Thyroid gland (tissue), 4 donors: ENCODE measurements around the gene ALDH1L1. TPM values are rescaled to one million over a fixed set of nuclear protein-coding genes. Genes with fewer than 3 reads are reported as not detected.

Experiments used
- DNase-seq, 2 donors: peaks; one replicate each; pipeline ENCODE4 v3.0.0-alpha.2; 2019
- H3K27ac ChIP-seq, 3 donors: fragments of 200-600 bp; sonication (generic); 1 replicate in 2 of 3; 2 replicates in 1 of 3; pipeline ENCODE4 v1.5.1; 2016 to 2019; ENCODE audit warnings: mild to moderate bottlenecking in 1 of 3, moderate library complexity in 1 of 3
- H3K27me3 ChIP-seq: fragments of 200-600 bp; sonication (generic); one replicate; pipeline ENCODE4 v1.5.1; 2019
- H3K36me3 ChIP-seq, 2 donors: fragments of 200-600 bp; sonication (generic); one replicate each; pipeline ENCODE4 v1.5.1; 2016 to 2019
- H3K4me1 ChIP-seq, 2 donors: fragments of 200-600 bp; sonication (generic); one replicate each; pipeline ENCODE4 v1.5.1; 2017 to 2019
- H3K4me3 ChIP-seq, 3 donors: fragments of 200-600 bp; sonication (generic); replicated peaks in 1 of 3; 1 replicate in 2 of 3; 2 replicates in 1 of 3; pipeline ENCODE4 v1.5.1; 2016; ENCODE audit warnings: mild to moderate bottlenecking in 1 of 3
- H3K9me3 ChIP-seq: fragments of 200-600 bp; sonication (generic); one replicate; pipeline ENCODE4 v1.5.1; 2017
- CTCF ChIP-seq, 6 experiments: fragments of 200-600 bp in 3 of 6; fragments of 450-650 bp in 3 of 6; sonication (generic) in 3 of 6; IDR thresholded peaks; one replicate each; pipeline ENCODE4 v1.5.1; 2016 to 2019; ENCODE audit warnings: antibody characterized with exemption in 6 of 6, mild to moderate bottlenecking in 2 of 6, inconsistent platforms in 1 of 6, moderate library complexity in 1 of 6
- POLR2A ChIP-seq, 2 donors: fragments of 450-650 bp; IDR thresholded peaks; one replicate each; pipeline ENCODE4 v1.6.1; 2017; ENCODE audit warnings: antibody characterized with exemption in 2 of 2, mild to moderate bottlenecking in 2 of 2, moderate library complexity in 1 of 2
- WGBS, 2 donors: methylation state at CpG; one replicate each; pipeline ENCODE4 v1.1.5; 2017; 5-methylcytosine and 5-hydroxymethylcytosine counted together
- intact Hi-C: fragments of 100-400 bp; cut with DNase I; formaldehyde crosslinking; loops from one replicate; pipeline ENCODE4 v1.15.1; 2023
- total RNA-seq, 4 donors: library from RNA; depleted of rRNA; stranded (reverse); fragments of >200 nt; gene quantifications; one replicate each; pipeline ENCODE4 v1.2.3, GENCODE V29; 2016

The ALDH1L1 gene
- total RNA-seq, 4 donors from 2014 or later, result 2.1 to 12.1 (median 6.1) TPM

GRCh38 chr3:126158912-126159454 lies 21.4 kb downstream of the ALDH1L1 start:
- no peaks in the 10 kb centered on the region for H3K4me1 ChIP-seq
- no peak for TF ChIP-seq POLR2A (IDR thresholded peaks at IDR 0.05)
- no peak for TF ChIP-seq CTCF (IDR thresholded peaks at IDR 0.05)
- intact Hi-C loops, result no loop called here
- H3K27me3 ChIP-seq, result no peaks in the 10 kb centered on the region
- no peak overlapping the region for H3K4me3 ChIP-seq
- no peak overlapping the region for H3K27ac ChIP-seq
- DNase-seq, result no peak
- WGBS, 2 donors, result 76 to 89% methylated on average over 7 of the region's 7 CpGs
- H3K9me3 ChIP-seq, result no peaks in the 10 kb centered on the region
- H3K36me3 ChIP-seq, result no peaks in the 10 kb centered on the region

GRCh38 chr3:126158016-126158911 lies 22.1 kb downstream of the ALDH1L1 start:
- WGBS, 2 donors, result 86 to 88% methylated on average over 14 to 18 of the region's 18 CpGs
- Histone ChIP-seq H3K4me1 (no peaks in the 10 kb centered on the region), H3K4me3 (no peak overlapping the region), H3K27me3 (no peaks in the 10 kb centered on the region), H3K36me3 (no peaks in the 10 kb centered on the region), H3K27ac (no peak overlapping the region), H3K9me3 (no peaks in the 10 kb centered on the region)
- DNase-seq, result no peak
- intact Hi-C loops, result no loop called here
- TF ChIP-seq POLR2A (IDR thresholded peaks at IDR 0.05) (no peak), CTCF (IDR thresholded peaks at IDR 0.05) (no peak)

GRCh38 chr3:126157083-126157768 lies 23.2 kb downstream of the ALDH1L1 start:
- no peak for TF ChIP-seq POLR2A (IDR thresholded peaks at IDR 0.05)
- TF ChIP-seq CTCF (IDR thresholded peaks at IDR 0.05), result no peak
- H3K4me1 ChIP-seq, result no peaks in the 10 kb centered on the region
- no peaks in the 10 kb centered on the region for H3K27me3 ChIP-seq
- H3K27ac ChIP-seq, result no peak overlapping the region
- no peak for DNase-seq
- H3K4me3 ChIP-seq, result no peak overlapping the region
- no peaks in the 10 kb centered on the region for H3K9me3 ChIP-seq
- WGBS, 2 donors, result 95 to 96% methylated on average over 26 of the region's 26 CpGs
- no peaks in the 10 kb centered on the region for H3K36me3 ChIP-seq
- intact Hi-C loops, result no loop called here

GRCh38 chr3:126156468-126156867 lies 23.9 kb downstream of the ALDH1L1 start:
- whole genome bisulfite sequencing, 2 donors, result 90 to 95% methylated on average over 2 to 6 of the region's 8 CpGs
- no peak overlapping the region for H3K4me3 ChIP-seq
- H3K36me3 ChIP-seq, result no peaks in the 10 kb centered on the region
- TF ChIP-seq CTCF (IDR thresholded peaks at IDR 0.05) (no peak), POLR2A (IDR thresholded peaks at IDR 0.05) (no peak)
- no peak for DNase-seq
- H3K9me3 ChIP-seq, result no peaks in the 10 kb centered on the region
- intact Hi-C loops, result no loop called here
- H3K27me3 ChIP-seq, result no peaks in the 10 kb centered on the region
- no peaks in the 10 kb centered on the region for H3K4me1 ChIP-seq
- H3K27ac ChIP-seq, result no peak overlapping the region

- no peak for DNase-seq
- H3K4me1 ChIP-seq, result no peaks in the 10 kb centered on the region
- 64% methylated on average over 6 of the region's 6 CpGs for WGBS, 2 donors
- H3K27me3 ChIP-seq, result no peaks in the 10 kb centered on the region
- no peak overlapping the region for H3K4me3 ChIP-seq
- intact Hi-C loops, result no loop called here
- TF ChIP-seq POLR2A (IDR thresholded peaks at IDR 0.05) (no peak), CTCF (IDR thresholded peaks at IDR 0.05) (no peak)
- H3K27ac ChIP-seq, result no peak overlapping the region
- H3K9me3 ChIP-seq, result no peaks in the 10 kb centered on the region
- H3K36me3 ChIP-seq, result no peaks in the 10 kb centered on the region
These were observed 24.6 kb downstream of the ALDH1L1 start for GRCh38 chr3:126155819-126156218.
